ENCODE results near the gene ZNF708.
"Not testable (repeated sequence)": the region's sequence is repeated elsewhere in the genome, so short reads cannot be mapped to it uniquely, and the experiment has no call there.

ZNF708 gene

GRCh38 chr19:21260164-21260847 is 68.9 kb downstream of the ZNF708 start:
- DNase-seq (ENCODE audit: low read depth): no peak

- DNase-seq (ENCODE audit: low read depth): not testable (repeated sequence)
Measured at GRCh38 chr19:21259421-21260124, 69.6 kb downstream of the ZNF708 start.

GRCh38 chr19:21256722-21257121 is 72.5 kb downstream of the ZNF708 start:
- DNase-seq (ENCODE audit: low read depth): no peak
